ENCODE data around the gene SNX33. TPM values are rescaled to one million over a fixed set of nuclear protein-coding genes. Genes with fewer than 3 reads are reported as not detected.
A peak's percentile ranks its signal among the peaks of the same experiment; 100 is the strongest.

The SNX33 gene
- total and polyA plus RNA-seq, 2 of the 13 experiments (the other 11 are each of a cell fraction or from before 2014, with no cell fraction given), result 11.0 to 11.6 TPM

DNA sequence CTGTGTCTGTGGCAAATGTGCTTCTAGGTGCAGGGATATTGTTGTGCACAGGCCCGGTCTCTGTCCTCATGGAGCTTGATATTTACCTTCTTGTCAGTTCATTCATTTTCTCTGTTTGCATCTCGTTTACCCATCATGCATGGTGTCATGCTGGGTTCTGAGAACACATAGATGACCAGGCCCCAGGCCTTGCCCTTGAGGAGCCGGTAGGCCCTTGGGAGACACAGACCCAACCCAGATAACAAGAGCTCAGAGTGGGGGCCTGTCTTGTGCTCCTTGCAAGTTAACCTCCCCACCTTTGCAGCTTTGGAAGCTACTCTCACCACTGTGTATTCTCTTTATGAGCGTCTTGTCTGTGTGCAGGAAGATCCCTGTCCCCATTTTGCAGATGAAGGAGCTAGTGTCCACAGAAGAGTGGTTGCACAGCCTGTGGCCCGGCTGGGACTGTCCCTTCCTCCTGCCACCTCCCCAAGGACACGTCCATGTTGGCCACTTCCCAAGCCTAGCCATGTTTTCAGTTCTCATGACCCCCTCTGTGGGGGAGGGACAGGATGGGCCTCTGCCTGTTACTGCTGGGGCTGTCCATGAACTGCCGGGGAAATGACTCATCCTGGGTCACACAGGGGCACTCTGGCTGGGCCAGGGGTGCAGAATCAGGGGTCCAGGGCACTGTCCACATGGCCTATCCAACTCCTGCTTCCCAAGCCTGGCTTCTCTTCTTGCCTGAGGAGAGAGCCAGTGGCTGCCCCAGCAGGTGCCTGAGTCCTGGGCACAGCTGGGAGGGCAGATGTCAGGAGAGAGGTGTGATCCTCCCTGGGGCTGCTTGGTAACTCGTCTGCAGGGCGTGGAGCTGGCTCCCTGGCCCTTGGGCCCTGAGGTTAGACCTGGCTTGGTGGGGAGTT, 3.4 kb downstream of the SNX33 start (continued):
- TF ChIP-seq DPF2 (CRISPR knock-in tag; IDR thresholded peaks at IDR 0.05; ENCODE audit: borderline replicate concordance, low read depth) (no peak), MED1 (CRISPR knock-in tag; IDR thresholded peaks at IDR 0.05) (peak; percentile 91), IRF2 (CRISPR knock-in tag; IDR thresholded peaks at IDR 0.05) (peak; percentile 56; the same call in 1 of the 2 replicates), THAP11 (CRISPR knock-in tag; IDR thresholded peaks at IDR 0.05) (peak; percentile 66; the same call in 1 of the 2 replicates), ZNF232 (CRISPR knock-in tag; IDR thresholded peaks at IDR 0.05; ENCODE audit: borderline replicate concordance) (peak; percentile 51; the same call in 1 of the 2 replicates), ISL2 (CRISPR knock-in tag; IDR thresholded peaks at IDR 0.05) (no peak), PRPF4 (IDR thresholded peaks at IDR 0.05; ENCODE audit: low read depth, low read length, poor library complexity, severe bottlenecking) (no peak), RARA (CRISPR knock-in tag; IDR thresholded peaks at IDR 0.05) (peak; percentile 96), FOXJ3 (CRISPR knock-in tag; IDR thresholded peaks at IDR 0.05; ENCODE audit: borderline replicate concordance) (0 out of 2 replicates have a peak, but pooled peaks have one; percentile 31), ZNF431 (CRISPR knock-in tag; IDR thresholded peaks at IDR 0.05; ENCODE audit: borderline replicate concordance, low read depth) (no peak), KMT2A (CRISPR knock-in tag; IDR thresholded peaks at IDR 0.05) (no peak), KAT8 (CRISPR knock-in tag; IDR thresholded peaks at IDR 0.05) (peak; percentile 67; the same call in 1 of the 2 replicates), ZNF878 (CRISPR knock-in tag; IDR thresholded peaks at IDR 0.05) (peak; percentile 53; the same call in 1 of the 2 replicates), PHF8 (CRISPR knock-in tag; IDR thresholded peaks at IDR 0.05) (0 out of 2 replicates have a peak, but pooled peaks have one; percentile 12)
- TF ChIP-seq, protein P1, sequence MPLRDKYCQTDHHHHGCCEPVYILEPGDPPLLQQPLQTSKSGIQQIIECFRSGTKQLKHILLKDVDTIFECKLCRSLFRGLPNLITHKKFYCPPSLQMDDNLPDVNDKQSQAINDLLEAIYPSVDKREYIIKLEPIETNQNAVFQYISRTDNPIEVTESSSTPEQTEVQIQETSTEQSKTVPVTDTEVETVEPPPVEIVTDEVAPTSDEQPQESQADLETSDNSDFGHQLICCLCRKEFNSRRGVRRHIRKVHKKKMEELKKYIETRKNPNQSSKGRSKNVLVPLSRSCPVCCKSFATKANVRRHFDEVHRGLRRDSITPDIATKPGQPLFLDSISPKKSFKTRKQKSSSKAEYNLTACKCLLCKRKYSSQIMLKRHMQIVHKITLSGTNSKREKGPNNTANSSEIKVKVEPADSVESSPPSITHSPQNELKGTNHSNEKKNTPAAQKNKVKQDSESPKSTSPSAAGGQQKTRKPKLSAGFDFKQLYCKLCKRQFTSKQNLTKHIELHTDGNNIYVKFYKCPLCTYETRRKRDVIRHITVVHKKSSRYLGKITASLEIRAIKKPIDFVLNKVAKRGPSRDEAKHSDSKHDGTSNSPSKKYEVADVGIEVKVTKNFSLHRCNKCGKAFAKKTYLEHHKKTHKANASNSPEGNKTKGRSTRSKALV (CRISPR knock-in tag; IDR thresholded peaks at IDR 0.05), result peak; percentile 77; the same call in 1 of the 2 replicates
- TF ChIP-seq, protein P2, sequence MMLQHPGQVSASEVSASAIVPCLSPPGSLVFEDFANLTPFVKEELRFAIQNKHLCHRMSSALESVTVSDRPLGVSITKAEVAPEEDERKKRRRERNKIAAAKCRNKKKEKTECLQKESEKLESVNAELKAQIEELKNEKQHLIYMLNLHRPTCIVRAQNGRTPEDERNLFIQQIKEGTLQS (CRISPR knock-in tag; IDR thresholded peaks at IDR 0.05), result peak; percentile 92
- TF ChIP-seq, protein P3, sequence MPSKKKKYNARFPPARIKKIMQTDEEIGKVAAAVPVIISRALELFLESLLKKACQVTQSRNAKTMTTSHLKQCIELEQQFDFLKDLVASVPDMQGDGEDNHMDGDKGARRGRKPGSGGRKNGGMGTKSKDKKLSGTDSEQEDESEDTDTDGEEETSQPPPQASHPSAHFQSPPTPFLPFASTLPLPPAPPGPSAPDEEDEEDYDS (CRISPR knock-in tag; IDR thresholded peaks at IDR 0.05), result peak; percentile 51; the same call in 1 of the 2 replicates
- TF ChIP-seq, protein P4, sequence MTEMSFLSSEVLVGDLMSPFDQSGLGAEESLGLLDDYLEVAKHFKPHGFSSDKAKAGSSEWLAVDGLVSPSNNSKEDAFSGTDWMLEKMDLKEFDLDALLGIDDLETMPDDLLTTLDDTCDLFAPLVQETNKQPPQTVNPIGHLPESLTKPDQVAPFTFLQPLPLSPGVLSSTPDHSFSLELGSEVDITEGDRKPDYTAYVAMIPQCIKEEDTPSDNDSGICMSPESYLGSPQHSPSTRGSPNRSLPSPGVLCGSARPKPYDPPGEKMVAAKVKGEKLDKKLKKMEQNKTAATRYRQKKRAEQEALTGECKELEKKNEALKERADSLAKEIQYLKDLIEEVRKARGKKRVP (CRISPR knock-in tag; IDR thresholded peaks at IDR 0.05), result 0 out of 4 replicates have a peak, but pooled peaks of 1 of the 2 experiments have one; percentile 34
- TF ChIP-seq, protein P5, sequence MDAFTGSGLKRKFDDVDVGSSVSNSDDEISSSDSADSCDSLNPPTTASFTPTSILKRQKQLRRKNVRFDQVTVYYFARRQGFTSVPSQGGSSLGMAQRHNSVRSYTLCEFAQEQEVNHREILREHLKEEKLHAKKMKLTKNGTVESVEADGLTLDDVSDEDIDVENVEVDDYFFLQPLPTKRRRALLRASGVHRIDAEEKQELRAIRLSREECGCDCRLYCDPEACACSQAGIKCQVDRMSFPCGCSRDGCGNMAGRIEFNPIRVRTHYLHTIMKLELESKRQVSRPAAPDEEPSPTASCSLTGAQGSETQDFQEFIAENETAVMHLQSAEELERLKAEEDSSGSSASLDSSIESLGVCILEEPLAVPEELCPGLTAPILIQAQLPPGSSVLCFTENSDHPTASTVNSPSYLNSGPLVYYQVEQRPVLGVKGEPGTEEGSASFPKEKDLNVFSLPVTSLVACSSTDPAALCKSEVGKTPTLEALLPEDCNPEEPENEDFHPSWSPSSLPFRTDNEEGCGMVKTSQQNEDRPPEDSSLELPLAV (CRISPR knock-in tag; conservative IDR thresholded peaks at IDR 0.05; ENCODE audit: low read depth), result no peak
- TF ChIP-seq, protein P6, sequence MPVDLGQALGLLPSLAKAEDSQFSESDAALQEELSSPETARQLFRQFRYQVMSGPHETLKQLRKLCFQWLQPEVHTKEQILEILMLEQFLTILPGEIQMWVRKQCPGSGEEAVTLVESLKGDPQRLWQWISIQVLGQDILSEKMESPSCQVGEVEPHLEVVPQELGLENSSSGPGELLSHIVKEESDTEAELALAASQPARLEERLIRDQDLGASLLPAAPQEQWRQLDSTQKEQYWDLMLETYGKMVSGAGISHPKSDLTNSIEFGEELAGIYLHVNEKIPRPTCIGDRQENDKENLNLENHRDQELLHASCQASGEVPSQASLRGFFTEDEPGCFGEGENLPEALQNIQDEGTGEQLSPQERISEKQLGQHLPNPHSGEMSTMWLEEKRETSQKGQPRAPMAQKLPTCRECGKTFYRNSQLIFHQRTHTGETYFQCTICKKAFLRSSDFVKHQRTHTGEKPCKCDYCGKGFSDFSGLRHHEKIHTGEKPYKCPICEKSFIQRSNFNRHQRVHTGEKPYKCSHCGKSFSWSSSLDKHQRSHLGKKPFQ (CRISPR knock-in tag; IDR thresholded peaks at IDR 0.05; ENCODE audit: insufficient replicate concordance), result peak; percentile 61
